Memory B cell (primary cell): ENCODE measurements around the gene GLRX.

Experiments used
- ATAC-seq: fragments of 150-1000 bp; cut with Tn5 transposase; 2 replicates; pipeline ENCODE4 v1.10.0; 2021; ENCODE audit warnings: low read depth, mild to moderate bottlenecking, moderate library complexity
- DNase-seq, 2 donors: peaks; one replicate each; pipeline ENCODE4 v3.0.0; 2022; ENCODE audit warnings: low spot score in 2 of 2
- H3K27ac Mint-ChIP-seq: one replicate; pipeline ENCODE4 v1.8.0; 2022; ENCODE audit warnings: mild to moderate bottlenecking, moderate library complexity, mixed read lengths
- H3K27me3 Mint-ChIP-seq: one replicate; pipeline ENCODE4 v1.8.0; 2022; ENCODE audit warnings: mixed read lengths
- H3K36me3 Mint-ChIP-seq: one replicate; pipeline ENCODE4 v1.8.0; 2022; ENCODE audit warnings: mild to moderate bottlenecking, mixed read lengths
- H3K4me1 Mint-ChIP-seq: one replicate; pipeline ENCODE4 v1.8.0; 2022; ENCODE audit warnings: mixed read lengths
- H3K4me3 Mint-ChIP-seq: one replicate; pipeline ENCODE4 v1.8.0; 2022; ENCODE audit warnings: mild to moderate bottlenecking, moderate library complexity, mixed read lengths
- H3K9me3 Mint-ChIP-seq: one replicate; pipeline ENCODE4 v1.8.0; 2022; ENCODE audit warnings: mixed read lengths

The GLRX gene

DNA sequence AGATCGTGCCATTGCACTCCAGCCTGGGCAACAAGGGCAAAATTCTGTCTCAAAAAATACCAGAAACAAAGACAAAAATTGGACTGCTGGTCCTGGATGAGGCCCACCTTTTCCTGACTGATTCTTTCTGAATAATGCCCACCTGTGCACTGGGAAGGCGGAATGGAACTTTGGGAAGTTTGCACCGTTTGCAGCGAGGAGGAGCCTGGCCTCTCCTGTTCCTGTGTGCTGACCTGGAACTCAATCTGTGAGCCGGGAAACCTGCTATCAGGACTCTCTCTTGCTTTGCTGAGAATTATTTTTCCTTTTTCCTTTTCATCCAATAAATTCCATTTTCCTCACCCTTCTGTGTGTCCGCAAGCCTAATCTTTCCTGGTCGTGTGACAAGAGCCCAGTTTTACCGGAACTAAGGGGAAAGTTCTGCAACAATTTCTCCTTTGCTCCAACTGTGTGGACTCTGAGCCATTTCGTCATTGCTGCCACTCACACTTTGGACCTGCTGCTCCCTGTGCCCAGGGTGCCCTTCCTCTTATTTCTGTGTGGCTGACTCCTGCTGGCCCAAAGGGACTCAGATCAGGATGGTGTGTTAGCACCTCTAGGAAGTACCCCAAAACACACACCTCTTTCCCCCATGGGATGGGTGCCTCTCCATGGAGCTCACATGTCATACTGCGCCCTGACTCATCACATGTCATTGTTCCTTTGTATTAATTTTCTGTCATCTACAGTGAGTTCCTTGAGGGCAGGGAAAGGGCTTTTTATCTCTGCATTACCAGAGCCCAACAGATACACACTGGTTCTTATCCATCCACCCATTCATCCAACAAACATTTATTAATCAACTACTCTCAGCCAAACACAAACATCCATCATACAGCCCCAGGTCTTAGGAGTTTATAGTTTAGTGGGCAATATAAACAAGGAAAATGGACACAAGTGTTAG lies 4.7 kb upstream of the GLRX start:
- no peaks in the 10 kb centered on the region for H3K9me3 Mint-ChIP-seq
- no peaks in the 10 kb centered on the region for H3K36me3 Mint-ChIP-seq
- H3K4me3 Mint-ChIP-seq, result no peak overlapping the region
- no peak for DNase-seq
- H3K4me1 Mint-ChIP-seq, result peaks cover 27% of the 10 kb centered on the region
- ATAC-seq, result no peak
- no peaks in the 10 kb centered on the region for H3K27me3 Mint-ChIP-seq
- peak overlapping the region; percentile 4 for H3K27ac Mint-ChIP-seq

DNA sequence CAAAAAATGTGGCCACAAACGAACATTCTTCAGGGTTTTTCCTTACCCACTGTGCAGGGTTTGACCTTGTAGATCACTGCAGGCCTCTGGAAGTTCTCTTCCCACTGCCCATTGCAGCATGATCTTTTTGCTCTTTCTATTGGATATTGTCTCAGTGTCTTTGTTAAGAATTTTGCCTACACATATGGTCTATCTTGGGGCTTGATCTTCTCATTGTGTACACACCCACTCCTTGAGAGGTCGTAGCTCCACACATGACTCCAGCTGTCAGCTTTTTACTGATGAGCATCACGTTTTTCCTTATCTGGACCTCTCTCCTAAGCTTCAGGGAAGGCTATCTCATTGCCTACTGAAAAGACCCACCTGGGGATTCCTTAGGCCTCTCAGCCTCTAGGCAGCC lies 3.0 kb upstream of the GLRX start:
- Mint-ChIP-seq H3K4me1 (peaks cover 28% of the 10 kb centered on the region), H3K4me3 (no peak overlapping the region), H3K27ac (peak overlapping the region; percentile 17)

DNA sequence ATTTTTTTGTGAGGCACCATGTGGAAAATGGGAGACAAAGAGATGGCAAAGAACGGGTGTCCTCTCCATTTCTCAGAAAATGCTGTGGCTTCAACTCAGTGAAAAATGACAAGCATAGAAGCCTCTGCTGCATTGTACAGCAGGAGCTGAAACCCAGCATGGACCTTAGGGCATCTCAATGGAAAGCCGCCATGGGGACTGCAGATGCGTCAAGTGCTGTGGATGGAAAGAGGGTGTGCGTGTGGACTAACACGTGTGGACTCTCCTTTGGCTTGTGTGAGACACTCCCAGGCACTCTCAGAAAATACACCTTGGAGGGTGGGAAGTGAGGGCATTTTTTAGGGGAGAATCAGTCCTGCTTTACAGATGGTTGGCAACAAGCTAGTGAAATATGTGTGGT lies 2.2 kb upstream of the GLRX start:
- no peak for ATAC-seq
- H3K36me3 Mint-ChIP-seq, result no peaks in the 10 kb centered on the region
- no peak for DNase-seq
- peak overlapping the region; percentile 52 for H3K4me3 Mint-ChIP-seq
- H3K27me3 Mint-ChIP-seq, result no peaks in the 10 kb centered on the region
- H3K9me3 Mint-ChIP-seq, result no peaks in the 10 kb centered on the region
- H3K4me1 Mint-ChIP-seq, result peaks cover 28% of the 10 kb centered on the region
- H3K27ac Mint-ChIP-seq, result peak overlapping the region; percentile 92

More for the DNA sequence above, 3.0 kb upstream of the GLRX start:
- no peaks in the 10 kb centered on the region for H3K9me3 Mint-ChIP-seq
- DNase-seq, result no peak
- ATAC-seq, result no peak
- no peaks in the 10 kb centered on the region for H3K36me3 Mint-ChIP-seq
- no peaks in the 10 kb centered on the region for H3K27me3 Mint-ChIP-seq

DNA sequence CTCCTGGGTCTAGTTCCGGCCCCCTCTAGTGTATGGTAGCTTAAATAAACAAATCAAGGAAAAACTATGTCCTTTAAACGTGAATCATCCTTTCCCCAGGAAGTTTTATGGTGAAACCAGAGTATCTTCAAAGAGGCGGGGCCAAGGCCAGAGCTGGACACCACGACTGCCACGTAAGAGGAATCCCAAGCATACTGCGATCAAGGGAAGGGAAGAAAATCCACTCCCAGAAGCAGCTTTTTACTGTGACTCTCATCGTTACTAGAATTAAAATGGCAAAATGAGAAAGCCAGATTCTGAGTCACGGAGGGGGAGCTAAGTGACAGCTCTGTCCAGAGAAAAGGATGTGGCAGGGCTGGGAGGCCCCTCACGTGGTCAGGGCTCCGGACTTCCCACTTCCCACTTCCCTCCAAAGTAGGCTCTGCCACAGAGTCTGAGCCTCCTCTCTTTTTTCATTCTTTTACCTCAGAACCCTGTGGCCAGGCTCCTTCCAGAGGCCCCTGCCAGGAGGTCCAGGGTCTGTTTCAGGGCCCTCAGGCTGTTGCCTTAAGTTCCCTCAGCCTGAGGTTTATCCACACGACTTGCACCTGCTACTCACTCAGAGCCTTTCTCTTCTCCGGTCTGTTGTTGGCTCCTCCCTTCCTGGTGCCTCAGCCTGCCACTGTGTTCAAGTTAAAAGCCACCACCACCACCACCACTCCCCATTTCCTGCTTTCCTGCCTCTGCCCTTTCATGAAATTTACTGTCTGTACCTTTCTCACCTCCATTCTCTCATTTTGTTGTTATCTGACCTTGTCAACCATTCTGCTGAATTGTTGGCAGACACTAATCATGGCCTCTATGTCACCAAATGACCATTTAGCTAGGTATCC lies 1.4 kb upstream of the GLRX start:
- Mint-ChIP-seq H3K27ac (peak overlapping the region; percentile 92), H3K27me3 (no peaks in the 10 kb centered on the region), H3K36me3 (peaks cover 1% of the 10 kb centered on the region), H3K9me3 (no peaks in the 10 kb centered on the region), H3K4me1 (peaks cover 32% of the 10 kb centered on the region), H3K4me3 (peak overlapping the region; percentile 98)
- ATAC-seq (no peak), DNase-seq (no peak)

DNA sequence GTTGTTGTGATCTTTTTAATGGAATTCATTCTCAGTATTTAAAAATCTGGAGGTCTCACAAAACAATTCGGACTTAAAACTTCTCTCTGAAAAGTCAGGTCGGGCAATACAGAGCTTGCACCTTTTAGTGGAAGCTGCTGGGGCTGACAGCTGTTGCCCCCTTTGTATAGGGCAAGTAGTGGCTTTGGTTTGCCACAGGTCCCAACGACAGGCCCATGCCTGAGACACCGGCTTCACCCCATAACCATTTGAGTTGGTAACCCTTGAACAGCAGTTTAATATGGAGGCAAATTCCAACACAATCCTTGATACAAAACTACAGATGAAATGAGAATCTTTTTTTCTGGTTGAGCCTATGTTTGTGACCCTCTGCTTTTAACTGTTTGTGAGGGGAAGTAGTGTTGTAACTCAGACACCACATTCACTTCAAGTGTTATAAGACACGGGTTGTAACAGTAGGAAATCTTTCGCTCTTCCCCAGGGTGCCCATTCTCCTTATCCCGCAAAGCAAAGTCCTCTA lies 752 bp upstream of the GLRX start:
- no peaks in the 10 kb centered on the region for H3K27me3 Mint-ChIP-seq
- ATAC-seq (no peak), DNase-seq (no peak)
- no peaks in the 10 kb centered on the region for H3K9me3 Mint-ChIP-seq
- H3K27ac Mint-ChIP-seq, result peak overlapping the region; percentile 92
- H3K4me3 Mint-ChIP-seq, result peak overlapping the region; percentile 98
- H3K36me3 Mint-ChIP-seq, result peaks cover 1% of the 10 kb centered on the region
- H3K4me1 Mint-ChIP-seq, result peaks cover 39% of the 10 kb centered on the region

DNA sequence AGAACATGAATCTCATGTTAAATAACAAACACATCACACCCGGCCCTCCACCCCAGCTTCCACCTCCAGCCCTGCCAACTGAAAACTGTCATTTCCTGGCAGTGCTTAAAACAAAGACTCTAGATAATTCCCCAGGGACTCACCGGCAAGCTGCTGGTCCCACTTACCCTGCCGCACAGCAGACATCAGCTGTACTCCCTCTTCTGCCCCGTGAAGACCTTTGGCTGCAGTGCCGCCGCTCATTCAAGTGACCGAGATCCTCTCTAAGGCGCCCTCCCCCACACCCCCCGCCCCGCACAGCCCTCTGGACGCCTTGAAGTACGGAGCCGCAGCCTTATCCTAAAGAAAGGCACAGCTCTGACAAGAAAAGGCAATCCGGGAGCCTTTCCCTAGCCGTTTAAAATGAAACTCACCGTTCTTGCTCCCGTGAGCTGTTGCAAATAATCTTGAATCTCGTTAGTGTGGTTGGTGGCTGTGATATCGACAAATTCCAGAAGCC lies 434 bp downstream of the GLRX start:
- peak; percentile 73 for ATAC-seq
- peaks cover 1% of the 10 kb centered on the region for H3K36me3 Mint-ChIP-seq
- H3K4me1 Mint-ChIP-seq, result peaks cover 40% of the 10 kb centered on the region
- H3K4me3 Mint-ChIP-seq, result peak overlapping the region; percentile 98
- H3K9me3 Mint-ChIP-seq, result no peaks in the 10 kb centered on the region
- H3K27me3 Mint-ChIP-seq, result no peaks in the 10 kb centered on the region
- peak; percentile 41 to 63 for DNase-seq
- peak overlapping the region; percentile 92 for H3K27ac Mint-ChIP-seq

DNA sequence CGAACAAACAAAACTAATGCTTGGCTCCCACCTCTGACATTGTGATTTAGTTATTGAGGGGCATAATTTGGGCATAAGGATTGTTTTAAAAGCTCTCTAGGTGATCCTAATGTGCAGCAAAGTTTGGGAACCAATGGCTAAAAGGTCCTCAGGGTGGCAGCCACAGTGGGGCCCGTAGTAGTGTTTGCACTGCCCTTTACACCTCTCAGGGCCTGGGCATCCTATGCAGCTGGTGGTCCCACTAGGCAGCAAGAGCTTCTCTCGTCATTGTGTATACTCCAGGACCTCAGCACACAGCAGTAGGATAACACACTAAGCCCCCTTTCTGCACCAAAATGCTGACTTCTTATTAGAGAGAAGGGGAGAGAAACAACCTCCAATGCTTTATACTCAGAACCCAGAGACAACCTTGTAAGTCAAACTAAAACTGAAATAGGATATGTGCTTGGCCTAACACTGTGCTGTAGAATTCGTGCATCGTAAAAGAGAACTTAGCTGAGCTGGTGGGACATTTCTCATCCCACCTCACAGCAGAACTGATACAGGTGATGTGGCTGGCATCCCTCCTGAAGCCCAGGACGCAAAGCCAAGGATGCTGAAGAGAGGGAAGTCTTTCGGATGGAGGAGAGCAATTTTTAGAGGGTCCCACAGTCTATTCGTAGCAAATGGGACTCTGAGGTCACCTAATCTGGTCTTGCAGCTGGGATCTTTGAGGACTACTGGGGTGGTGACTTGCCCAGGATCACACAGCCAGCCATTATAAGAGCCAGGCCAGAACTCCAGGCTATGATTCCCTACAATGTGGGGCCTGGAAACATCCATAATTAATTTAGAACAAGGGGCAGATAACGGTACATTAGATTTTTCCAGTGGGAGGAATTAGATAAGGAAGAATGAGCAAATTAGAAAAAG lies 1.2 kb downstream of the GLRX start:
- H3K9me3 Mint-ChIP-seq, result no peaks in the 10 kb centered on the region

DNA sequence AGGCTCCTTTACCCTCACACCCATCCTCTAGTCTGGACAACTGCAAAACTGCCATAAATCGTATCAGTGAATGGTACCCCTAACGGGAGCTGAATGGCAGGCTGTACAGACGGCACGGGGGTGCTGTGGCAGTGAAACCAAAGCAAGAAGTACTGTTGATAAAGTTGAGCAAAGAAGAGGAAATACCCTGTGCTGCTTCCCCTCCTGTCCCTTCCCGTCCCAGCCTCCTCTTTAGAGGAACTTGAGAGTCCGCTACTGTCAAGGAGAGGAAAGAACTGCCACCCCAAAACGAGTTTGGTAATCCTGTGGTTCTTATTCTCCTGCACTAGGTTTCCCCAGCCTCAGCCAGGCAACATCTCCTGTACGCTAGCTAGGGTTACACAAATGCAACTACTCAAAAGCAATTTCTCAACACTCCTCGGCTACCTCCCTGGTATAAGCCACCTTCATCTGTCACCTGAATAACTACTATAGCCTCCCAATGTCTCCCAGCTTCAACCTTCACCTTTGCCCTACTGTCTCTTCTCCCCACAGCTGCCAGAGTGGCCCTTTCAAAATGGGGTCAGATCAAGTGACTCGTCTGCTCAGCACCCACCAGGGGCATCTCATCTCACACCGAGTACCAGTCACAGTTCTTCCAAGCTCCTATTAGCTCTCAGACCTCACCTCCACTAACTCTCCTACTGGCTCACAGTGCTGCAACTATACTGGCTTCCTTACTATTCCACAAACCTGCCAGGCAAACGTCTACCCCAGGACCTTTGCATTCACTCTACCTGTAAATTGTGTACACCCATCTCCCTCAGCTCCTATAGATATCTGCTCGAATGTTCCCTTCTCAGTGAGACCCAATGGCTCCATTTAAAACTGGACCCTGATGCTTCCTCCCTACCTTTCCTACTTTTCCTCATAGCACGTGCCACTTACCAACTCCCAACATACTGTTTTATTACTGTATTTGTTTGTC lies 4.1 kb downstream of the GLRX start:
- DNase-seq, result peak; percentile 32 to 38
- peak; percentile 59 for ATAC-seq
- Mint-ChIP-seq H3K4me1 (peaks cover 45% of the 10 kb centered on the region), H3K27me3 (no peaks in the 10 kb centered on the region), H3K4me3 (peak overlapping the region; percentile 86), H3K36me3 (peaks cover 17% of the 10 kb centered on the region), H3K9me3 (no peaks in the 10 kb centered on the region), H3K27ac (peak overlapping the region; percentile 93)

More for the DNA sequence above, 1.2 kb downstream of the GLRX start:
- Mint-ChIP-seq H3K36me3 (peaks cover 3% of the 10 kb centered on the region), H3K4me3 (peak overlapping the region; percentile 98), H3K4me1 (peaks cover 43% of the 10 kb centered on the region), H3K27ac (peak overlapping the region; percentile 92), H3K27me3 (no peaks in the 10 kb centered on the region)
- ATAC-seq, result peak; percentile 21
- DNase-seq, result no peak

DNA sequence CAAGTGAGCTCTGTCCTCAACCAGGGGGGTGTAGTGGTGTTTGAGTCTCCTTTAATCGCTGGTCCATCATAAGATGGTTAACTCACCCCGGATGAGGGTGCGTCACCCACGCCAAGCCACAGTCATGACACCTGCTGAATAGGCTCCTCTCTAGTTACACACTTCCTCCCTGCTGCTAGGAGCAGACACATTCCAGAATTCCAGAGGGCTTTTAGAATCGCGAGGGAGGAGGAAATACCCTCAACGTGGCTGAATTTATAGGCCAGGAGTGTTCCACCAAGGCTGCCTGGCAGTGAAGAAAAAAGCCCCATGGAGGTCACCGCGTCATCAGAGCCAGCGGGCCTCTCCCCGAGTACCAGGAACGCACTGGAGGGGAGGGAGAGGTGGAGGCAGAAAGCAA lies 5.1 kb downstream of the GLRX start:
- ATAC-seq, result no peak

DNA sequence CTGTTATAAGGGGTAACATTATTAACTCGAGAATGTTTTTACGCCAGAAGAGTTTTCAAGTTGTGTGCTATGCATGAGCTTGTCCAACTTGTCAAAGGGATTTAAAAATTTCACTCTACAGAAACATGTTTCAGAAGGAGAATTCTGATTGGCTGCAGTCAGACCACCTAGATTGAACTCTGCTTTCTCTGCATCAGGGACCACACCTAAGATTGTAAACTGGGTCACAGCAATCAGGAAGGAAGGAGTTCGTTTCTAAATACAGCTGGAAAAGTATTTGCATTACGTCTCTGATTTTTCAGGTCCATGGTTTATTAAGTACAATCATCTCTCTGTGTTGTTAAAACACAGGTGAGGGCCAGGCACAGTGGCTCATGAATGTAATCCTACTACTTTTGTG lies 5.8 kb downstream of the GLRX start:
- ATAC-seq, result no peak
- no peak for DNase-seq
- peak overlapping the region; percentile 23 for H3K27ac Mint-ChIP-seq
- H3K4me3 Mint-ChIP-seq, result no peak overlapping the region
- no peaks in the 10 kb centered on the region for H3K27me3 Mint-ChIP-seq
- H3K36me3 Mint-ChIP-seq, result peaks cover 25% of the 10 kb centered on the region
- H3K4me1 Mint-ChIP-seq, result peaks cover 44% of the 10 kb centered on the region
- no peaks in the 10 kb centered on the region for H3K9me3 Mint-ChIP-seq

More for the DNA sequence above, 5.1 kb downstream of the GLRX start:
- Mint-ChIP-seq H3K27ac (peak overlapping the region; percentile 93), H3K36me3 (peaks cover 21% of the 10 kb centered on the region), H3K27me3 (no peaks in the 10 kb centered on the region), H3K4me3 (peak overlapping the region; percentile 67), H3K9me3 (no peaks in the 10 kb centered on the region), H3K4me1 (peaks cover 40% of the 10 kb centered on the region)
- no peak for DNase-seq

DNA sequence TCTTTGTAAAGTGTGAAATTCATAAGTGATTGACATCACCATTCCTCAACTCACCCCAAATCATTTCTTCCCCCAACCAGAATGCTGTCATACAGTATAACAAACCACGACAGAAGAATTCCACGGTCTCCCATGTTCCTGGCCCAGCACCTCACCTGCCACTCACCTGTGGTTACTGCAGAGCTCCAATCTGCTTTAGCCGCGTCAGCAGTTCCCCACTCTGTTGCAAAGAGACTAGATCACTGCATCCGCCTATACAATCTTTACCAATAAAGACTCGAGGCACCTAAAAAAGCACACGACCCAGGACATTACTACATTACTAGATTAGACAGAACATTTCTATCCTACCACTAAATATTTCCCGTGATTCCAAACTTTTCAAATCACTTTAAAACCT lies 6.2 kb downstream of the GLRX start:
- Mint-ChIP-seq H3K36me3 (peaks cover 27% of the 10 kb centered on the region), H3K4me3 (no peak overlapping the region), H3K4me1 (peaks cover 45% of the 10 kb centered on the region), H3K27me3 (no peaks in the 10 kb centered on the region), H3K27ac (peak overlapping the region; percentile 45), H3K9me3 (no peaks in the 10 kb centered on the region)
- DNase-seq, result no peak
- no peak for ATAC-seq

DNA sequence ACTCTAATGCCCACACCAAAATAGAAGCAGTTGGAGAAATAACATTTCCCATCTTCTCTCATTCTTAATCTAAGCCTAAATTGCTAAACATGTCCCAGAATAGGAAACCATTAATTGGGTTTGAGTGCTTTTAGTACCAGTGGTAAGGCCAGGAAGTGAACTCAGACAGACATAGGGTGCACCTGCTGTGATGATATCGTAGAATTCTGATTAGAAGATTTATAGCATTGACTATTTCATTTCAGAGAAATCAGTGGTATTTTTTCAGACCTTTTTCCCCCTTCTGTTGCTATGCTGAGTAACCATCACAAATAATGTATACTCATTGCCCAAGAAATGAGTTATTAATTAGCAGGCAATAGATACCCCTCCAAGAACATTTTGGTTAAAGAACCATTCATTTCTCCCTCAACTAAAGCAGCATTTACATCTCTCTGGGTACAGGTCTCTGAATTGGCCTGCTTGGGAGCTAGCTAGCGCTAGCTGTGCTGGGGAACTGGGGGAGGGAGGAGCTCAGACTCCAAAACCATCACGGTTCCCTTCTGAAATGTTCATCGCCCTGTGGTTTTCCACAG lies 7.3 kb downstream of the GLRX start:
- Mint-ChIP-seq H3K36me3 (peaks cover 27% of the 10 kb centered on the region), H3K4me1 (peaks cover 46% of the 10 kb centered on the region)

More for the DNA sequence above, 7.3 kb downstream of the GLRX start:
- no peak overlapping the region for H3K4me3 Mint-ChIP-seq
- no peak for DNase-seq
- H3K27me3 Mint-ChIP-seq, result no peaks in the 10 kb centered on the region
- no peak for ATAC-seq
- peak overlapping the region; percentile 67 for H3K27ac Mint-ChIP-seq
- no peaks in the 10 kb centered on the region for H3K9me3 Mint-ChIP-seq
